ENCODE measurements around the gene TLR2.
A peak's percentile ranks its signal among the peaks of the same experiment; 100 is the strongest.

Gene TLR2

DNA sequence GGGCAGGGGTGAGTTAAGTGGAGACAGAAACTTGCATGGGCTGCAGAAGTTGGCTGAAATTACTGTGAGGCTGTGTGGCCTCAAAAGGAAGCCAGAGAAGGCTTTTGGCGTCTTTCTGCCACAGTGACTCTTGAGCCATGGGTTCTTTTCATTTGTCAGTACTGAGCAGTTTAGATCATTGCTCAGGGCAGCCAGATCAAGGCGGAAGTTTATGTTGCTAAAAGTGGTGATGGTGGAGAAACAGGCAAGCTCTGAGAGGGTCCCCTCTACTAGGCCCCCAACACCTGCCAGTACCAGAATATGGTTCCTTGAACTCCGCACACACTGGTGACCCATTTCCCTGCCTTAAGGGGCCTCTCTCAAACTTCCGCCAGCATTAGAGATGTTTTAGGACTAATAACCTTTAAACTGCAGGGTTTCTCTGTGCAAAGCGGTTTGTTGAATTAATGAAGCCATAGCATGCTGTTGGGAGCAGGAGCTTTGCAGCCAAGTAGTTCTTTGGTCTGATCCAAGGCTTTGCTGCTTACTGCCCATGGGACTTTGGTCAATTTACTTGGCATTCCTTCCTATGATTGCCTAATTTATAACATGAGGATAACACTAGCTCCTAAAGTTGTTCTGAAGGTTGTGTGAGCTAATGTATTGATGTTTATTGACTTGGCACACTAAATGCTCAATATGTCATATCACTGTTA, 41.2 kb downstream of the TLR2 start:
- in situ Hi-C loops (cut with HindIII; ENCODE audit: low sequenced_read_pairs): no loop called here
- no peak overlapping the region for H3K4me3 ChIP-seq (ENCODE audit: low read depth, low read length)
- DNase-seq (ENCODE audit: low read depth): no peak
- TF ChIP-seq, protein P1, sequence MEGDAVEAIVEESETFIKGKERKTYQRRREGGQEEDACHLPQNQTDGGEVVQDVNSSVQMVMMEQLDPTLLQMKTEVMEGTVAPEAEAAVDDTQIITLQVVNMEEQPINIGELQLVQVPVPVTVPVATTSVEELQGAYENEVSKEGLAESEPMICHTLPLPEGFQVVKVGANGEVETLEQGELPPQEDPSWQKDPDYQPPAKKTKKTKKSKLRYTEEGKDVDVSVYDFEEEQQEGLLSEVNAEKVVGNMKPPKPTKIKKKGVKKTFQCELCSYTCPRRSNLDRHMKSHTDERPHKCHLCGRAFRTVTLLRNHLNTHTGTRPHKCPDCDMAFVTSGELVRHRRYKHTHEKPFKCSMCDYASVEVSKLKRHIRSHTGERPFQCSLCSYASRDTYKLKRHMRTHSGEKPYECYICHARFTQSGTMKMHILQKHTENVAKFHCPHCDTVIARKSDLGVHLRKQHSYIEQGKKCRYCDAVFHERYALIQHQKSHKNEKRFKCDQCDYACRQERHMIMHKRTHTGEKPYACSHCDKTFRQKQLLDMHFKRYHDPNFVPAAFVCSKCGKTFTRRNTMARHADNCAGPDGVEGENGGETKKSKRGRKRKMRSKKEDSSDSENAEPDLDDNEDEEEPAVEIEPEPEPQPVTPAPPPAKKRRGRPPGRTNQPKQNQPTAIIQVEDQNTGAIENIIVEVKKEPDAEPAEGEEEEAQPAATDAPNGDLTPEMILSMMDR (IDR thresholded peaks at IDR 0.05; ENCODE audit: low read depth, low read length, missing control alignments): no peak

- TF ChIP-seq, protein P1 (IDR thresholded peaks at IDR 0.05; ENCODE audit: low read depth, low read length, missing control alignments): no peak
- in situ Hi-C loops (cut with HindIII; ENCODE audit: low sequenced_read_pairs): no loop called here
- H3K4me3 ChIP-seq (ENCODE audit: low read depth, low read length): no peak overlapping the region
- no peak for DNase-seq (ENCODE audit: low read depth)
These were observed 41.7 kb downstream of the TLR2 start for GRCh38 chr4:153725831-153726154.

- H3K4me3 ChIP-seq (ENCODE audit: low read depth, low read length): no peak overlapping the region
- in situ Hi-C loops (cut with HindIII; ENCODE audit: low sequenced_read_pairs): no loop called here
- TF ChIP-seq, protein P1 (IDR thresholded peaks at IDR 0.05; ENCODE audit: low read depth, low read length, missing control alignments): no peak
- no peak for DNase-seq (ENCODE audit: low read depth)
These were observed 44.1 kb downstream of the TLR2 start for GRCh38 chr4:153728151-153728550.

DNA sequence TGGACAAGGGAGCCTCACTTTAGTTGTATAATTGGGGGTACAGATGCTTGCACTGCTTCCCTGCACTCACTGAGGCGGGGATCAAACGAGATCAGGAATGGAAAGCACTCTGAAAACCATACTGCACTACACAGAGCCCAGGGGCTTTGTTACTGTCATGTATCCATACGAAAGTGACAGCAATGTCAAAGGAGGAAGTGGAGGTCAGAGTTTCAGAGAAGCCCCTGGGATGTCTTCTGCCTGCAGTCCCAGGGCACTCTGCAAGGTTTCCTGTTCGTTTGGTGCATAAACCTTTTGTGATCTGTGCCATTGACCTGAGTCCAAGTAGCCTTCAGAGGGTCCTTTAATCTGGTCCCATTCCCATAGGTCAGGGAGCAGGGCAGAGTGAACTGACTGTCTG, 44.6 kb downstream of the TLR2 start:
- in situ Hi-C loops (cut with HindIII; ENCODE audit: low sequenced_read_pairs): no loop called here

GRCh38 chr4:153729895-153730294, 45.8 kb downstream of the TLR2 start:
- in situ Hi-C loops (cut with HindIII; ENCODE audit: low sequenced_read_pairs): no loop called here

More for the DNA sequence above, 44.6 kb downstream of the TLR2 start:
- DNase-seq (ENCODE audit: low read depth): no peak
- TF ChIP-seq, protein P1 (IDR thresholded peaks at IDR 0.05; ENCODE audit: low read depth, low read length, missing control alignments): no peak
- H3K4me3 ChIP-seq (ENCODE audit: low read depth, low read length): no peak overlapping the region

DNA sequence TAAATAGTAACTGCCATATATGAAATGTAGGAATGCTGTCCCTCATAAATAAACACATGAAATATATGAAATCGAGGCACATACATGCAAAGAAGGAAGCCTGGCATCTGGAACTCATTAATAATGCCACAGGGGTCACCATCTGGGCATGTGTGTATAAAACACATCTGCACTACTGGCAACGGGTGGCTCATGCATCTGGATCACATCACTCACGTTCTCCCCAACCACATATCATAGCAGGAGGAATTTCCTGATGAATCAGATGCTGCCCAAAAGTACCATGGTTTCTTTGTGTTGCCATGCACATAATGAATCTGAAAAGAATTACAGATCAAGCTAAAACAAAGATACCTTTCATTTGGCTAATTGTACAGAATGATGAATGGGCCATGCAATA, 47.2 kb downstream of the TLR2 start:
- no peak overlapping the region for H3K4me3 ChIP-seq (ENCODE audit: low read depth, low read length)
- TF ChIP-seq, protein P1 (IDR thresholded peaks at IDR 0.05; ENCODE audit: low read depth, low read length, missing control alignments): no peak
- peak; percentile 61 for DNase-seq (ENCODE audit: low read depth)
- in situ Hi-C loops (cut with HindIII; ENCODE audit: low sequenced_read_pairs): no loop called here

More at GRCh38 chr4:153729895-153730294, 45.8 kb downstream of the TLR2 start:
- TF ChIP-seq, protein P1 (IDR thresholded peaks at IDR 0.05; ENCODE audit: low read depth, low read length, missing control alignments): no peak
- H3K4me3 ChIP-seq (ENCODE audit: low read depth, low read length): no peak overlapping the region
- DNase-seq (ENCODE audit: low read depth): no peak
